T-helper 1 cell treated with Interleukin-12 subunit alpha and Interleukin-12 subunit beta and Interleukin-4 antibody, amounts not matched to agents 30 μg/mL and 1 μg/mL, for 36 hours (primary cell): Measurements from ENCODE around the gene FAM209B.

ENCODE experiments used
- H3K27ac Mint-ChIP-seq: one replicate; pipeline ENCODE4 v1.8.0; 2021; ENCODE audit warnings: mild to moderate bottlenecking, mixed read lengths
- H3K27me3 Mint-ChIP-seq: one replicate; pipeline ENCODE4 v1.8.0; 2021; ENCODE audit warnings: low read depth, mixed read lengths
- H3K36me3 Mint-ChIP-seq: one replicate; pipeline ENCODE4 v1.8.0; 2021; ENCODE audit warnings: low read depth, mixed read lengths
- H3K4me1 Mint-ChIP-seq: one replicate; pipeline ENCODE4 v1.8.0; 2021; ENCODE audit warnings: low read depth, mixed read lengths
- H3K4me3 Mint-ChIP-seq: one replicate; pipeline ENCODE4 v1.8.0; 2021; ENCODE audit warnings: mild to moderate bottlenecking, moderate library complexity, mixed read lengths
- H3K9me3 Mint-ChIP-seq: one replicate; pipeline ENCODE4 v1.8.0; 2021; ENCODE audit warnings: mixed read lengths

Gene FAM209B

GRCh38 chr20:56565511-56565910 lies 32.5 kb downstream of the FAM209B start:
- Mint-ChIP-seq H3K27me3 (no peaks in the 10 kb centered on the region), H3K9me3 (no peaks in the 10 kb centered on the region), H3K4me1 (no peaks in the 10 kb centered on the region), H3K4me3 (no peak overlapping the region), H3K27ac (no peak overlapping the region), H3K36me3 (no peaks in the 10 kb centered on the region)

DNA sequence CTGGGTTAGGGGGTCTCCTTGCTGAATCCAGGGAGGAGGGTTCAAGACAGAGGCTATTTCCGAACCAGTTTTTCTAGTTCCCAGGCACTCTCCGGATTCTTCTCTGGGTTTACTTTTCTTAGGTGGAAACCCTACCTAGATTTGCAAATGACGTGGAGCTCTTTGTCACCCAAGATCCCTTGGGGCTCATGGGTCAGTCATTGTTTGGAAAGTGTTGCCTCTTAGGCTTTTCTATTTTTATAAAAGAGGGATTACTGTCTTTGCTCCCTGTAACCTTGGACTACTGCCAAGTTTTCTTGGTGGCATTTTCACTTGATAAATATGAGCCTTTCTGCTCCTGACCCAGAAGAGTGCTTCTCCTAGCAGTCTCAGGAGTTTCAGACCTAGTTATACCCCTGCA lies 33.6 kb downstream of the FAM209B start:
- no peaks in the 10 kb centered on the region for H3K36me3 Mint-ChIP-seq
- no peak overlapping the region for H3K4me3 Mint-ChIP-seq
- no peaks in the 10 kb centered on the region for H3K9me3 Mint-ChIP-seq
- no peaks in the 10 kb centered on the region for H3K4me1 Mint-ChIP-seq
- no peaks in the 10 kb centered on the region for H3K27me3 Mint-ChIP-seq
- H3K27ac Mint-ChIP-seq, result no peak overlapping the region

DNA sequence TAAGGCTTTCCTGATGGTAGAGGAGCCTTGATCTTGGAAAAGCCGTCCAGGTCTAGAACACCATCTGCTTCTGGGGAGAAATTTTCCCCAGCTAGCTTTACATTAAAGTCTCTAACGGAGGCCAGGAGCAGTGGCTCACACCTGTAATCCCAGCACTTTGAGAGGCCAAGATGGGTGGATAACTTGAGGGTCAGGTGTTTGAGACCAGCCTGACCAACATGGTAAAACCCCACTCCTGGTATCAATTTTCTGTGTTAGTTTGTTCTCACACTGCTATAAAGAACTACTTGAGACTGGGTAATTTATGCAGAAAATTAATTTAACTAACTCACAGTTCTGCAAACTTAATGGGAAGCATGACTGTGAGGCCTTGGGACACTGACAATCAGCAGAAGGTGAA lies 37.8 kb downstream of the FAM209B start:
- Mint-ChIP-seq H3K27ac (no peak overlapping the region), H3K4me1 (no peaks in the 10 kb centered on the region), H3K9me3 (no peaks in the 10 kb centered on the region), H3K27me3 (no peaks in the 10 kb centered on the region), H3K36me3 (no peaks in the 10 kb centered on the region), H3K4me3 (no peak overlapping the region)

GRCh38 chr20:56572172-56572571 lies 39.1 kb downstream of the FAM209B start:
- Mint-ChIP-seq H3K27ac (no peak overlapping the region), H3K9me3 (no peaks in the 10 kb centered on the region), H3K27me3 (no peaks in the 10 kb centered on the region), H3K36me3 (no peaks in the 10 kb centered on the region), H3K4me1 (no peaks in the 10 kb centered on the region), H3K4me3 (no peak overlapping the region)

DNA sequence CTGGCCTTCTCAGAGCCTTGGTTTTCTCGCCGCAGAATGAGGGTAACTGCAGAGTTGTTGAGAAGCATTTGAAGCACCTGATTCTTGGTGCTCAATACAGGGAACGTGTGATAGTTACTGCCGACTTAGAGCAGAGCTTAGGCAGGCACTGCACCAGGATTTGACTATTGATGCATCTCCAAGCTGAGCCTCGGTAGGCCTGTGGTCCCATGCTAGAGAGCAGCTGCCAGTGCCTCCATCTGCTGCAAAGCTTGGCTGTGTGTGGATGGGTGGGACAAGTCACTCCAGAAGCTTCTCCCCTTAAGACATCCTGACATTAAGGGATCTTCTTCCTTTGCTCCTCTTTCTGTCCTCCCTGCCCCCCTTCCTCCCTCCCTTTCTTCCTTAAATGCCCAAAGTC lies 40.9 kb downstream of the FAM209B start:
- Mint-ChIP-seq H3K4me1 (no peaks in the 10 kb centered on the region), H3K27me3 (no peaks in the 10 kb centered on the region), H3K27ac (no peak overlapping the region), H3K36me3 (no peaks in the 10 kb centered on the region), H3K9me3 (no peaks in the 10 kb centered on the region), H3K4me3 (no peak overlapping the region)

- H3K36me3 Mint-ChIP-seq, result no peaks in the 10 kb centered on the region
- no peaks in the 10 kb centered on the region for H3K9me3 Mint-ChIP-seq
- H3K4me3 Mint-ChIP-seq, result no peak overlapping the region
- H3K4me1 Mint-ChIP-seq, result no peaks in the 10 kb centered on the region
- H3K27me3 Mint-ChIP-seq, result no peaks in the 10 kb centered on the region
- H3K27ac Mint-ChIP-seq, result no peak overlapping the region
These were observed 41.6 kb downstream of the FAM209B start for GRCh38 chr20:56574531-56575142.

GRCh38 chr20:56575157-56575556 lies 42.1 kb downstream of the FAM209B start:
- Mint-ChIP-seq H3K27ac (no peak overlapping the region), H3K36me3 (no peaks in the 10 kb centered on the region), H3K4me3 (no peak overlapping the region), H3K4me1 (no peaks in the 10 kb centered on the region), H3K9me3 (no peaks in the 10 kb centered on the region), H3K27me3 (no peaks in the 10 kb centered on the region)

GRCh38 chr20:56575961-56576360 lies 42.9 kb downstream of the FAM209B start:
- H3K4me3 Mint-ChIP-seq, result no peak overlapping the region
- H3K27me3 Mint-ChIP-seq, result no peaks in the 10 kb centered on the region
- H3K27ac Mint-ChIP-seq, result no peak overlapping the region
- no peaks in the 10 kb centered on the region for H3K4me1 Mint-ChIP-seq
- H3K9me3 Mint-ChIP-seq, result no peaks in the 10 kb centered on the region
- H3K36me3 Mint-ChIP-seq, result no peaks in the 10 kb centered on the region

- Mint-ChIP-seq H3K4me1 (no peaks in the 10 kb centered on the region), H3K9me3 (no peaks in the 10 kb centered on the region), H3K36me3 (no peaks in the 10 kb centered on the region), H3K27ac (no peak overlapping the region), H3K27me3 (peaks cover 3% of the 10 kb centered on the region), H3K4me3 (no peak overlapping the region)
These were observed 46.3 kb downstream of the FAM209B start for GRCh38 chr20:56579301-56579710.

GRCh38 chr20:56580226-56580625 lies 47.2 kb downstream of the FAM209B start:
- no peak overlapping the region for H3K4me3 Mint-ChIP-seq
- H3K27ac Mint-ChIP-seq, result no peak overlapping the region
- no peaks in the 10 kb centered on the region for H3K4me1 Mint-ChIP-seq
- no peaks in the 10 kb centered on the region for H3K9me3 Mint-ChIP-seq
- peaks cover 3% of the 10 kb centered on the region for H3K27me3 Mint-ChIP-seq
- H3K36me3 Mint-ChIP-seq, result no peaks in the 10 kb centered on the region

DNA sequence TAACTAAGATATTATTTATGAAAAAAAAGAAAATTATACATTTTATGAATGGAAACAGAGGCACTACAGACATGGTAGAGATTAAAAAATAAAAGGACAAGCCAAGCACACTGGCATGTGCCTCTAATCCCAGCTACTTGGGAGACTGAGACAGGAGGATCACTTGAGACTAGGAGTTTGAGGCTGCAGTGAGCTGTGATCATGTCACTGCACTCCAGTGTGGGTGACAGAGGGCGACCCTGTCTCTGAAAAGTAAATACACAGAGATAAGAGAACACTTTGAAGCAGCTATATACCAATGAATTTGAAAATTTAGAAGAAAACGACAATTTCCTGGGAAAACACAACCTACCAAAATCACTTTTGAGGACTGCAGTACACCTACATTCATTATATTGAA lies 48.7 kb downstream of the FAM209B start:
- no peaks in the 10 kb centered on the region for H3K4me1 Mint-ChIP-seq
- H3K9me3 Mint-ChIP-seq, result no peaks in the 10 kb centered on the region
- peaks cover 3% of the 10 kb centered on the region for H3K27me3 Mint-ChIP-seq
- no peaks in the 10 kb centered on the region for H3K36me3 Mint-ChIP-seq
- H3K4me3 Mint-ChIP-seq, result no peak overlapping the region
- no peak overlapping the region for H3K27ac Mint-ChIP-seq

- H3K27me3 Mint-ChIP-seq, result peaks cover 3% of the 10 kb centered on the region
- H3K9me3 Mint-ChIP-seq, result no peaks in the 10 kb centered on the region
- H3K4me1 Mint-ChIP-seq, result no peaks in the 10 kb centered on the region
- H3K27ac Mint-ChIP-seq, result no peak overlapping the region
- H3K36me3 Mint-ChIP-seq, result no peaks in the 10 kb centered on the region
- no peak overlapping the region for H3K4me3 Mint-ChIP-seq
These were observed 49.5 kb downstream of the FAM209B start for GRCh38 chr20:56582542-56582941.

GRCh38 chr20:56584916-56585315 lies 51.9 kb downstream of the FAM209B start:
- H3K9me3 Mint-ChIP-seq, result no peaks in the 10 kb centered on the region
- no peaks in the 10 kb centered on the region for H3K36me3 Mint-ChIP-seq
- no peak overlapping the region for H3K27ac Mint-ChIP-seq
- H3K27me3 Mint-ChIP-seq, result peaks cover 3% of the 10 kb centered on the region
- no peak overlapping the region for H3K4me3 Mint-ChIP-seq
- H3K4me1 Mint-ChIP-seq, result no peaks in the 10 kb centered on the region
